CD1c-positive myeloid dendritic cell (primary cell): ENCODE data around the gene CAMK2B.

Experiments
- DNase-seq: peaks from one replicate; pipeline ENCODE4 v3.0.0-alpha.2; 2016; ENCODE audit errors: extremely low spot score

Gene CAMK2B

GRCh38 chr7:44257618-44258422 is 67.6 kb downstream of the CAMK2B start:
- peak; percentile 97 for DNase-seq

GRCh38 chr7:44257213-44257612 is 68.2 kb downstream of the CAMK2B start:
- no peak for DNase-seq

- no peak for DNase-seq
These were observed 68.9 kb downstream of the CAMK2B start for GRCh38 chr7:44256459-44256858.

GRCh38 chr7:44251881-44252280 is 73.5 kb downstream of the CAMK2B start:
- peak; percentile 12 for DNase-seq

- no peak for DNase-seq
These were observed 74.1 kb downstream of the CAMK2B start for GRCh38 chr7:44251269-44251668.

GRCh38 chr7:44249639-44250234 is 75.7 kb downstream of the CAMK2B start:
- no peak for DNase-seq

GRCh38 chr7:44247868-44248651 is 77.3 kb downstream of the CAMK2B start:
- no peak for DNase-seq

- no peak for DNase-seq
These were observed 78.8 kb downstream of the CAMK2B start for GRCh38 chr7:44246396-44247113.

GRCh38 chr7:44244282-44244681 is 81.1 kb downstream of the CAMK2B start:
- peak; percentile 30 for DNase-seq

GRCh38 chr7:44242091-44242490 is 83.3 kb downstream of the CAMK2B start:
- DNase-seq: no peak

GRCh38 chr7:44240983-44241510 is 84.3 kb downstream of the CAMK2B start:
- peak; percentile 76 for DNase-seq

- no peak for DNase-seq
These were observed 85.0 kb downstream of the CAMK2B start for GRCh38 chr7:44240376-44240775.

GRCh38 chr7:44239361-44239760 is 86.0 kb downstream of the CAMK2B start:
- DNase-seq: no peak

- no peak for DNase-seq
These were observed 87.2 kb downstream of the CAMK2B start for GRCh38 chr7:44238116-44238695.

GRCh38 chr7:44237696-44238095 is 87.7 kb downstream of the CAMK2B start:
- DNase-seq: no peak

GRCh38 chr7:44236333-44236728 is 89.1 kb downstream of the CAMK2B start:
- peak; percentile 59 for DNase-seq

- DNase-seq: no peak
These were observed 89.6 kb downstream of the CAMK2B start for GRCh38 chr7:44235582-44236332.

GRCh38 chr7:44235066-44235465 is 90.3 kb downstream of the CAMK2B start:
- DNase-seq: no peak

GRCh38 chr7:44232901-44233715 is 92.3 kb downstream of the CAMK2B start:
- no peak for DNase-seq

- DNase-seq: no peak
These were observed 93.0 kb downstream of the CAMK2B start for GRCh38 chr7:44232396-44232795.
